Stimulated activated CD8-positive, alpha-beta memory T cell treated with anti-CD3 and anti-CD28 coated beads, Interleukin-7, amount 100 ng/mL, for 1 hour (primary cell): ENCODE measurements around the gene HLA-E.
"Not testable (repeated sequence)": the region's sequence is repeated elsewhere in the genome, so short reads cannot be mapped to it uniquely, and the experiment has no call there.

ENCODE experiments used
- DNase-seq, 2 donors: peaks; one replicate each; pipeline ENCODE4 v3.0.0-alpha.2; 2020; ENCODE audit warnings: low read depth in 2 of 2

HLA-E gene

GRCh38 chr6:30489081-30490025 is at the start of gene HLA-E:
Gene HLA-E, plus strand, starts transcription at chr6:30489509. Its CDS starts 23 bp downstream, at chr6:30489532.
- peak; percentile 67 to 71 for DNase-seq

DNA sequence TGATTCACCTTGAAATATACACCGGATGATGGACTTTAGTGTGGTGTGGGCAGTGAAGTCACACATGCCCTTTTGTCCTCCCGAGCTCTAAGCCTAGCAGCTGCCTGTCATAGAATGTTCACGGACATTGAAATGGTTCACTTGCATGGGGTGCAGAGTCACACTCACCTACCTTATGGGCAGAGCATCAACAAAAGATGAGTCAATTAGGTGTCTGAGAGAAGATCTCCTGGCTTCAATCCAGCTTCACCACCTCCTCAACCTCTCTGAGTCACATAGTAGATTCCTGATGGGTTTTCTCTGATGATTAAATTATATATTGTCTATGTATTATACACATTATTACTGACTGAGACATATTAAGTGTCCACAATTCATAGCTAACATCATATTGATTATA is 48.1 kb upstream of the HLA-E start:
- no peak for DNase-seq

DNA sequence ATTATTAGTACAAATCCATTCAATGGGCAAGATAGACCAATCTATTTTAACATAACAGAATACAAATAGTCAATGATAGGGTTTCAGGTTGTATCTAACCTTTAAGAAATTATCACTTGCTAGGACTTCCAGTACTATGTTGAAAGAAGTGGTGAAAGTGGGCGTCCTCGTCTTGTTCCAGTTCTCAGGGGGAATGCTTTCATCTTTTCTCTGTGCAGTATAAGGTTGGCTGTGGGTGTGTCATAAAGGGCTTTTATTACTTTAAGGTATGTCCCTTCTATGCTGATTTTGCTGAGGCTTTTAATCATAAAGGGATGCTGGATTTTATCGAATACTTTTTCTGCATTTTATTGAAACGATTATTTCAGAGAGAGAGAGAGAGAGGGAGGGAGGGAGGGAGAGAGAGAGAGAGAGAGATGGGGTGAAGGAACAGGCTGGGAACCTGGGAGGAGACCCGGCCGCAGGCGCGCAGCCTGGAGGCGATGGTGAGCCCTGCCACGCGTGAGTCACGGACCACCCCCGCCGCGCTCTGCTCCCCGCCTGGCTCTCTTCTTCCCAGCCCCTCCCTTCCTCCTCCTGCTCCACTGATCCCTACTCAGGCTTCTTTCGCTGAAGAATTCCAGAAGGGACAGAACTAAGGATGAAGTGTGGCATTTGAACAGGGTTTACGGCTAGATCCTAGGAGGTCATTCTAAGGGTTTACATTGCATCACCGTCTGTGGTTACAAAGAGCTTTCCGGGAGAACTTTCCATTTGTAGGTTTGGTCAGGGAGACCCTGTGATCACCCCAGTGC is 45.5 kb upstream of the HLA-E start:
- no peak for DNase-seq

DNA sequence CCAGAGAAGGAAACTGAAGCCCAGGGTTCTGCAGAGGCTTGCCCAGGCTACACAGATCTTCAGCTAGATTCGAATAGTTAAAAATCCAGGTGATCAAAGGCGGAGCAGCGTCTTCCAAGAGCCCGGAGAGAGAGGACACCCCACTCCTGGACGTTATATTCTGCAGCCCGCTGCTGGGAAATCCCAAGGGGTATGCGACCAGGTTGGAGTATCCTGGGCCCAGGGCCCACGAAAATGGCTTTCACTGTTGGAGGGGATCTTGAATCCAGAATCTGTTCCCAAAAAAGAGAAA is 44.9 kb upstream of the HLA-E start:
- no peak for DNase-seq

DNA sequence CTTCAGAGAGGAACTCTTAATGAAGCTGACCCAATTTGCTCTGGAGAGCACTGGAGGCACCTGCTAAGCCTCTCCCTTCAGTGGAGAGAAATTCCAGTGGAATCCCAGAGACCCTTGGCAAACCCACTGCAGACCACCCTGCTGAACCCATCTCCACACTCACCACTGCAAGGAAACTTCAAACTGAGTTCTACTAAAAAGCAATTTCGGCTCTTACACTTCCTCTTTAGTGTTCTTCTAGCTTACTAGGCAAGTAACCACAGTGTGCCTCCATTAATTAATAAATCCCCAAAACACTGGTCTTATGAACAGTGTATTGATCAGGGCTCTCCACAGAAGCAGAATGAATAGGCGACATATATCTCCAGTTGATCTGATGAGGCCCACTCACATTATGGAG is 43.0 kb upstream of the HLA-E start:
- DNase-seq = no peak

GRCh38 chr6:30447237-30447636 is 42.1 kb upstream of the HLA-E start:
- DNase-seq = no peak

DNA sequence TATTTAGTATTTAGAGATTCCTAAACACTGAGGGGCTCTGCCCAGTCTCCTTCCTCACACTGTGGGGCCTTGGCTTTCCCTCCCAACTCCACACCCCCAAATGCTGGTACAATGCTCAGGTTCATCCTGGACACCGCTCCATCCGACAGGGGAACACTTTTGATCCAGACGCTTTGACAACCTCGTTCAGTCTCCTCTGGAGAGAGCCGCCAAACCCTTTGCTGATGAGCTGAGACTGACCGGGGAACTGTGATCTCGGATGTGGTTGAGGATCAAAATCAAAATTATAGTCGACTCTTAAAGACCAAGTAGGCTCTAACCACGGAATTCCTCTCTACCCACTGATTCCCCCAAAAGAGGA is 38.8 kb upstream of the HLA-E start:
- DNase-seq = no peak

GRCh38 chr6:30450909-30451841 is 38.1 kb upstream of the HLA-E start:
- peak in 1 of 2 donors; percentile 38 for DNase-seq

DNA sequence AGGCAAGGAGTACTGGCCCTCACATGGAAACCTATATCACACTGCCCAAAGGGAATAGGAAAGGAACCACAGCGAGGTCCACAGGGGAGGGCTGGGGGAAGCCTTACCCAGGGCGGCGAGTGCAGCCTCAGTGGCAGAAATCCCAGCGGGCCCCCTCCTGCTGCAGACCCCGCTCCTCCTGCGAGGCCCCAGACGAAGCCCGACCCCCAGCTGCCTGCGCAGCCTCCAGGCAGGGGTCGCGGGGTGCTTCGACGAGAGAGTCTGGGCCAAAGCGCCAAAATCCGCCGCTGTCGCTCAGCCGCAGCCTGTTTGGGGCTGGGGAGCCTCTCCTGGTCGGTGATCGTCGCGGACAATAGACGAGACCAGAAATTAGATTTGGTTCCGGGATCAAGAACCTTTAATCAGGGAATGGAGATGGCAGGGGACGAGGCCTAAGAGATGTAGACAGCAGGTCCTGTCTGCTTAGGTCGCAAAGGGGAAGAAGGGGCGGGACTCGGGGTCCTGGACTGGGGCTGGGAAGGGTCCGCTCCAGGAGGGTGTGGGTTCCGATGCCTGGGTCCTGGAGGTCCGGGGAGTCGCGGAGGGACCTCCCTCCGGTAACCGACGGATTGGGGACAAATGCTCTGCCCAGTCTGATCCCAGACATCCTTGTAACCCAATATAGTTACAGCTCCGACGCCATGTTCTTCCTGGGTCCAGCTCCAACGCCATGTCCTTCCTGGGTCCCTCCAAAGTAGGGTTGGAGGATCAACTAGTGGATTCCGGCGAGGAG is 36.4 kb upstream of the HLA-E start:
- DNase-seq = no peak

DNA sequence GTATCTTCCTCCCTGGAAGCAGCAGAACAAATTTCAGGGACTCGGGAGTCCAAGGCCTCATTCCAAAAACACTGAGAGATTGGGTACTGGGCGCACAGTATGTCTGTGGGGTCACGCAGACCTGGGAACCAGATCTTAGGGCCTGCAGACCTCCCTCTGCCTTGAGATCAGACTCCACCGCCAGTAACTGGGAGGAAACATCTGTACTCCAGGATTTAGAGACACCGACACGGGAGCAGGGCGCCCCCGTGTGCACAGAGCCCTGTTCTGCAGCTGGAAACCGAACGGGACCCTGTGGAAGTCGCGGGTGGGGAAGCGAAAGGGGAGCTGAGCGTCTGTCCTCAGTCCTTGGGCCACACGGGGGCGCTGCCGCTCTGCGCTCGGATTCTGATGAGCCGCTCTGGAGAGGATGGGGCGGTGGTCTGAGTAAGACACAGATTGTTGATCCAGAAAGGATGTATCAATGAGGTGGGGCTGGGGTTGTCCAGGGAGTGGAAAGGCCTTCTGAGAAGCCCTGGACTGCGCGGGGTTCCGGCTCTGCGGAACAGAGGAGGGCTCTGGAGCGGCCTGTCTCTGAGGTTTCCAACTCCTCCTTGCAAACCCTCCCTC is 35.7 kb upstream of the HLA-E start:
- DNase-seq = peak; percentile 65 to 74

DNA sequence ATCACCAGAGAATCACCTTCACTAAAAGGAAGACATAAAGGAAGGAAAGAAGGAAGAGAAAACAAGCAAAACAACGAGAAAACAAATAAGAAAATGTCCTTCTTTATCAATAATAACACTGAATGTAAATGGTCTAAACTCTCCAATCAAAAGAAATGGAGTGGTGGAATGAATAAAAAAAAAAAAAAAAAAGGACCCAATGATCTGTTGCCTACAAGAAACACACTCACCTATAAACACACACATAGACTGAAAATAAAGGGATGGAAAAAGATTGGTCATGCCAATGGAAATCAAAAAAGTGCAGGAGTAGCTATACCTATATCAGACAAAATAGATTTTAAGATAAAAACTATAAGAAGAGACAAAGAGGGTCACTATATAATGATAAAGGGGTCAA is 30.2 kb upstream of the HLA-E start:
- DNase-seq = no peak

- DNase-seq = no peak
Observed at GRCh38 chr6:30461055-30461454, 28.3 kb upstream of the HLA-E start.

GRCh38 chr6:30462482-30462881 is 26.8 kb upstream of the HLA-E start:
- no peak for DNase-seq

DNA sequence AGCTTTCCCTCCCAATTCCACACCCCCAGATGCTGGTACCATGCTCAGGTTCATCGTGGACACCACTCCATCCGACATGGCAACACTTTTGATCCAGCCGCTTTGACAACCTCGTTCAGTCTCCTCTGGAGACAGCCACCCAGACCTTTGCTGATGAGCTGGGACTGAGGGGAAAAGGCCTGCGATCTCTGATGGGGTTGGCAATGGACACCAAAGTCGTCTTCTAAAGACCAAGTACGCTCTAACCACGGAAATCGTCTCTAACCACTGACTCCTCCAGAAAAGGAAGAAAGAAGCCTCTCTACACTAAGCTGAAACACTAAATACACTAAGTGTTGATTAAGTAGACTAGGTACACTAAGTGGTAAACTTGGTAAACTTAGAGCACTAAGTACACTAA is 26.1 kb upstream of the HLA-E start:
- DNase-seq = no peak

- peak; percentile 26 to 51 for DNase-seq
Observed at GRCh38 chr6:30463651-30464618, 25.4 kb upstream of the HLA-E start.

GRCh38 chr6:30465595-30466306 is 23.6 kb upstream of the HLA-E start:
- no peak for DNase-seq

GRCh38 chr6:30470968-30471367 is 18.3 kb upstream of the HLA-E start:
- no peak for DNase-seq

DNA sequence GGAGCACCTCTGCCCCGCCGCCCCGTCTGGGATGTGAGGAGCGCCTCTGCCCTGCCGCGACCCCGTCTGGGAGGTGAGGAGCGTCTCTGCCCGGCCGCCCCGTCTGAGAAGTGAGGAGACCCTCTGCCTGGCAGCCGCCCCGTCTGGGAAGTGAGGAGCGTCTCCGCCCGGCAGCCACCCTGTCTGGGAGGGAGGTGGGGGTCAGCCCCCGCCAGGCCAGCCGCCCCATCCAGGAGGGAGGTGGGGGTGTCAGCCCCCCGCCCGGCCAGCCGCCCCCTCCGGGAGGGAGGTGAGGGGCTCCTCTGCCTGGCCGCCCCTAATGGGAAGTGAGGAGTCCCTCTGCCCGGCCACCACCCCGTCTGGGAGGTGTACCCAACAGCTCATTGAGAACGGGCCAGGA is 14.2 kb upstream of the HLA-E start:
- DNase-seq = not testable (repeated sequence)
